OCI-LY3 (cell line): ENCODE results near the gene OR4C6.

Experiments
- H2AFZ ChIP-seq: fragments of 200-600, 300-600 bp; shearing (Covaris generic); 2 replicates; pipeline ENCODE4 v1.6.0; 2014; ENCODE audit warnings: antibody characterized with exemption, low read depth, low read length
- H3K27ac ChIP-seq: fragments of 200-600, 300-600 bp; sonication (generic); 2 replicates; pipeline ENCODE4 v1.5.1; 2014; ENCODE audit warnings: mild to moderate bottlenecking, low read length, moderate library complexity, mixed read lengths
- H3K27me3 ChIP-seq: fragments of 200-600, 300-600 bp; sonication (generic); 2 replicates; pipeline ENCODE4 v1.6.1; 2014; ENCODE audit warnings: low read depth, low read length, mixed read lengths
- H3K36me3 ChIP-seq: fragments of 200-600, 300-600 bp; sonication (generic); replicated peaks from 2 replicates; pipeline ENCODE3; 2014; ENCODE audit warnings: low read depth, low read length, mixed read lengths
- H3K4me1 ChIP-seq: fragments of 300-600, 200-600 bp; sonication (generic); 2 replicates; pipeline ENCODE4 v1.6.1; 2014; ENCODE audit warnings: low read length, mixed read lengths
- H3K4me2 ChIP-seq: fragments of 200-600, 300-600 bp; sonication (generic); 2 replicates; pipeline ENCODE4 v1.6.1; 2014; ENCODE audit warnings: low read length, mixed read lengths
- H3K4me3 ChIP-seq: fragments of 300-600, 200-600 bp; sonication (generic); 2 replicates; pipeline ENCODE4 v1.5.1; 2014; ENCODE audit warnings: antibody characterized with exemption, mild to moderate bottlenecking, low read length, moderate library complexity
- H3K79me2 ChIP-seq: fragments of 300-600, 200-600 bp; shearing (Covaris generic); 2 replicates; pipeline ENCODE4 v1.6.1; 2014; ENCODE audit warnings: mild to moderate bottlenecking, low read length, mixed read lengths
- H3K9ac ChIP-seq: fragments of 300-600, 200-600 bp; shearing (Covaris generic); 2 replicates; pipeline ENCODE4 v1.6.0; 2014; ENCODE audit warnings: mild to moderate bottlenecking, low read length, moderate library complexity
- H3K9me3 ChIP-seq: fragments of 200-600, 300-600 bp; shearing (Covaris generic); 2 replicates; pipeline ENCODE4 v1.6.1; 2014; ENCODE audit warnings: low read length, mixed read lengths; ENCODE audit not compliant: insufficient read depth
- H4K20me1 ChIP-seq: fragments of 200-600, 300-600 bp; sonication (generic); 2 replicates; pipeline ENCODE4 v1.6.1; 2016; ENCODE audit warnings: low read length, mixed read lengths; ENCODE audit not compliant: insufficient read depth
- CTCF ChIP-seq: fragments of 200-600, 300-600 bp; sonication (generic); IDR thresholded peaks from 2 replicates; pipeline ENCODE4 v1.5.1; 2014; ENCODE audit warnings: antibody characterized with exemption, low read length, low read depth
- EZH2phosphoT487 ChIP-seq: fragments of 200-600 bp; shearing (Covaris generic); IDR thresholded peaks from 2 replicates; pipeline ENCODE4 v1.6.1; 2018; ENCODE audit warnings: antibody characterized with exemption, mixed run types, low read depth

OR4C6 gene

GRCh38 chr11:55661901-55662300 lies at the start of gene OR4C6:
TSS of gene OR4C6 (plus strand) at chr11:55662201. CDS start at chr11:55665167, 2,966 bp downstream.
- H4K20me1 ChIP-seq = no peaks in the 10 kb centered on the region
- H3K9ac ChIP-seq = no peak within 1 kb of the TSS
- H3K27me3 ChIP-seq = 0 out of 2 replicates have a peak, but pooled peaks cover 2% of the 10 kb centered on the region
- no peak within 1 kb of the TSS for H3K4me3 ChIP-seq
- H3K79me2 ChIP-seq = no peaks in the 10 kb centered on the region
- no peaks in the 10 kb centered on the region for H3K9me3 ChIP-seq
- H3K4me2 ChIP-seq = no peak within 1 kb of the TSS
- H3K27ac ChIP-seq = no peak within 1 kb of the TSS
- no peak within 1 kb of the TSS for H2AFZ ChIP-seq
- peaks cover 26% of the 10 kb centered on the region for H3K4me1 ChIP-seq
- no peak for TF ChIP-seq EZH2phosphoT487
- TF ChIP-seq CTCF = no peak
- H3K36me3 ChIP-seq = no peaks in the 10 kb centered on the region

- no peak for TF ChIP-seq EZH2phosphoT487
- no peak for TF ChIP-seq CTCF
- no peaks in the 10 kb centered on the region for H3K4me1 ChIP-seq
- no peak overlapping the region for H3K27ac ChIP-seq
- no peaks in the 10 kb centered on the region for H3K36me3 ChIP-seq
- no peaks in the 10 kb centered on the region for H3K27me3 ChIP-seq
- no peak overlapping the region for H3K9ac ChIP-seq
- no peaks in the 10 kb centered on the region for H4K20me1 ChIP-seq
- no peaks in the 10 kb centered on the region for H3K9me3 ChIP-seq
- H3K4me3 ChIP-seq = no peak overlapping the region
- no peak overlapping the region for H2AFZ ChIP-seq
- H3K4me2 ChIP-seq = no peak overlapping the region
- no peaks in the 10 kb centered on the region for H3K79me2 ChIP-seq
Observed at GRCh38 chr11:55624531-55624930, 37.5 kb upstream of the OR4C6 start.

GRCh38 chr11:55634813-55635212 lies 27.2 kb upstream of the OR4C6 start, which contains the start of gene OR4P4:
TSS of gene OR4P4 (plus strand) at chr11:55635113.
- Histone ChIP-seq H3K9me3 (peaks cover 2% of the 10 kb centered on the region; the same call in 1 of the 2 replicates), H3K9ac (no peak within 1 kb of the TSS), H3K27ac (no peak within 1 kb of the TSS), H3K4me3 (no peak within 1 kb of the TSS), H2AFZ (no peak within 1 kb of the TSS), H4K20me1 (no peaks in the 10 kb centered on the region), H3K4me2 (no peak within 1 kb of the TSS), H3K4me1 (no peaks in the 10 kb centered on the region), H3K27me3 (no peaks in the 10 kb centered on the region), H3K36me3 (no peaks in the 10 kb centered on the region), H3K79me2 (no peaks in the 10 kb centered on the region)
- no peak for TF ChIP-seq CTCF
- no peak for TF ChIP-seq EZH2phosphoT487

- H3K4me2 ChIP-seq = no peak within 1 kb of the TSS
- H3K79me2 ChIP-seq = no peaks in the 10 kb centered on the region
- no peaks in the 10 kb centered on the region for H3K36me3 ChIP-seq
- H3K9me3 ChIP-seq = no peaks in the 10 kb centered on the region
- H2AFZ ChIP-seq = no peak within 1 kb of the TSS
- no peaks in the 10 kb centered on the region for H4K20me1 ChIP-seq
- H3K4me1 ChIP-seq = no peaks in the 10 kb centered on the region
- H3K4me3 ChIP-seq = no peak within 1 kb of the TSS
- TF ChIP-seq CTCF (no peak), EZH2phosphoT487 (no peak)
- no peak within 1 kb of the TSS for H3K9ac ChIP-seq
- no peak within 1 kb of the TSS for H3K27ac ChIP-seq
- no peaks in the 10 kb centered on the region for H3K27me3 ChIP-seq
Observed at GRCh38 chr11:55648027-55648426, 14.0 kb upstream of the OR4C6 start, which contains the start of gene OR4S2. TSS of gene OR4S2 (plus strand) at chr11:55648327. CDS start at chr11:55650904, 2,577 bp downstream.
